HG03045 (cell line): ENCODE data around the gene ACOXL.

ENCODE experiments used
- ATAC-seq: cut with Tn5 transposase; IDR thresholded peaks from one replicate; pipeline ENCODE4 v1.9.1; 2021; ENCODE audit warnings: mild to moderate bottlenecking, moderate library complexity; ENCODE audit not compliant: unreplicated experiment

ACOXL gene

GRCh38 chr2:110819711-110820110 is 87.3 kb downstream of the ACOXL start:
- no peak for ATAC-seq

DNA sequence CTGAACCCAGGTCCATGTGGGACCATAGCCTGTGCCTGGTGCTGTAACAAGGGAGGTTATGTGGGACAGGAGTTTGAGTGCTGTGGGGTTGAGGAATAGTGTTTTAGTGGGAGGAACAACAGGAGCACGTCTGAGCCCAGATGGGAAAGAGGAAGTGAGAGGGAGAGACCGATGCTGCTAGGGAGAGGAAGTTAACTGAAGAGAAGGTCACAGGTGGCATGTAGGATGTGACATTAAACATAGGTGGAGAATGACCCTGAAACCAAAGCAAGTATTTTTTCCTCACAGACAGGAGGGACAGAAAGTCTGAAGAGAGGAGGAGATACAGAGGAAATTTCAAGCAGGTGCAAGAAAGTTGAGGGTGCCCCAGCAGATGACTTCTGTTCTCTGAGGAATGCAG is 87.8 kb downstream of the ACOXL start:
- no peak for ATAC-seq

- ATAC-seq: no peak
Observed at GRCh38 chr2:110823165-110823564, 90.8 kb downstream of the ACOXL start.

- no peak for ATAC-seq
Observed at GRCh38 chr2:110827511-110827910, 95.1 kb downstream of the ACOXL start.

DNA sequence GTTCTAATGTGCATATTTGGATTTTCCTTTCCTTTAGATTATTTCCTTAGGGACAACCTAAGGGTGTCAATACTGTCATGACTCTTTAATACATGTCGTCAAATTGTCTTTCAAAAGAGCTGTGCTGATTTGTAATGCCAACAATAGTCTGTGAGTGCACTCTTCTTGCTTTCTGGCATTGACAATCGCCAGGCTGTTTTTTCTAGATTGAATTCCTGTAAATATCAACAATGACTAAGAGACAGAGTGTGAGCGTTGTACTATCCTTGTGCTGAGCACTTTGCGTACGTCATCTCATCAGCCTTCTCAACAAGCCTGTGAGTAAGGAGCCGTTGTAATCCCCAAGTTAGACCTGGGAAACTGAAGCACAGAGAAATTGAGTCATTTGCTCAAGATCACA is 96.0 kb downstream of the ACOXL start:
- no peak for ATAC-seq

GRCh38 chr2:110829413-110830146 is 97.2 kb downstream of the ACOXL start:
- ATAC-seq: no peak

- no peak for ATAC-seq
Observed at GRCh38 chr2:110832740-110833139, 100.4 kb downstream of the ACOXL start.

DNA sequence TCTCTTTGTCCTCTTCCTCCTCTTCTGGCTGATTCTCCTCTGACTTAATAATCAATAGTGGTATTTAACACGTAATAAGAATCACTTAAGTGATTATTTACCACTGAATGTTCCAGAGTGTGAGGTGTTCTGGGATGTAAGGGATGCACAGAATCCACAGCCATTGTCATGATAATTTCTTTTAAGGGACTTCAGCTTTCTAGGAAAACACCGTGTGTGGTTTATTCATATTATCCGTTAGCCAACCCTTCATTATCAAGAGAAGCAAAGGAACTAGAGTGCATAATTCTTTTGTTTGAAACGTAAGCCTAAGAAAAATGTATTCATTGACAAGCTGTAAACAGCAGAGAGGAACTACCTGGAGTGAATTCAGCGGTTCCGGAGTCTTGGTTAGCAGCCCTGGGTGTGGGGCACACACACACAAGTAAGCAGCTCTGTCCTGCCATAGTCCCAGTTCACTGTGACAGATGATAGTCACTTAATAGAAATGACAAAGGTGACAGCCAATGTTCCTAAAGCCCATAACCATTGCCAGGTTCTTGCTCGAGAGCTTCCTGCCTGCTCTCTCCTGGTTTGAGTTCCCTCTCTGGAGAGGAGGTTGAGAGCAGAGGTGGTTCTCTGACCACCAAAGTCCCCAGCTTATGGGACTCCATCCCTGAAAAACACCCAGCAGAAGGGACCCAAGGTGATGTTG is 101.9 kb downstream of the ACOXL start:
- no peak for ATAC-seq

DNA sequence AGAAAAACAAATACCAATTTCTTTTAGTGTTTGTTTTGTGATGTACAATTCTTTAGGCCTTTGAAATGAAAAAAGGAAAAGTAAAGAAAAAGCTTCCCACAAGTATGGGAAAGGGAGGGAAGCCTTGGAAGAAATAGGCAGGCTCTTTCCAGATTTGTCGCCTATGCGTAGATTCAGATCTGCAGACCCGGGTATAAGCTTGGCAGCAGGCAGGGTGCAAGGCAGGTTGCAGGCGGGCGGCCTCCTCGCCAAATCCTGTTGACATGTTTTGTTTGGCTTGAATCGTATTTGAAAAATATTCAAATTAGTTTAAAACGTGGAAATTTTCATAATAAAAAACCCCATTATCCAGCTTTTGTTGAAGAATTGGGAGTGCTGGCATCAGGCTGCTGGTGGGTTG is 104.3 kb downstream of the ACOXL start:
- no peak for ATAC-seq

GRCh38 chr2:110837446-110838409 is 105.4 kb downstream of the ACOXL start:
- no peak for ATAC-seq

DNA sequence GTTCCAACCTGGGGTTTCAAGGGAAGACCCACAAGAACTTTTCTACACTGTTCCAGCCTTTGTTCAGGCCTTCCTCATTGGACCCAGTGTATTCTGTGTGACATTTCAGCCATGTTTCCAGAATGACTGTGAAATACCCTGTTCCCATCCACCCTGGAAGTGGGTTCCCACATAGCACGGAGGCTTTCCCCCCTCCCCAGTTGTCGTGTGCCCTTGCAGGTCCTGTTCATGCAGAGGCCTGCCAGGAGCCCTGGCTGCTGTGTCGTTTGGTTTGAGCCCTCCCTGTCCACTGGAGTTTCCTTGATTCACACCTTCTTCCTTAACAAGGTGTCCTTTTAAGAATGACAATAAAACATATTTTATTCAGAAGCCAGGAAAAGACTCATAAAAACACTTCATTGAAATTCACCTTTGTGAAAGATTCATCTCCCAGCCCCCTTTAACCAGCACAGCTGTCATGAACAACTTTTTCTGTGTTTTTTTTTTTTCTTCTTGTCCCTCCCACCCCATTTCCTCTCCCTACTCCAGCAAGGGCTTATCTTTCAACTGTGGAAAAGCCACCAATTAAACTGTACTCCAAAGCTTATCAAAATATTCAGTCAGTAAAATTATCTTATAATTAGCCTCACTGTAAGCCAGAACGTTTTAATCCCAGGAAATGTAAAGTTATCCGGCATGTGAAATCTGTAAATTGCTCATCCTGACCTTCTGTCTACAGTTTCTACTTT is 106.4 kb downstream of the ACOXL start:
- ATAC-seq: no peak

DNA sequence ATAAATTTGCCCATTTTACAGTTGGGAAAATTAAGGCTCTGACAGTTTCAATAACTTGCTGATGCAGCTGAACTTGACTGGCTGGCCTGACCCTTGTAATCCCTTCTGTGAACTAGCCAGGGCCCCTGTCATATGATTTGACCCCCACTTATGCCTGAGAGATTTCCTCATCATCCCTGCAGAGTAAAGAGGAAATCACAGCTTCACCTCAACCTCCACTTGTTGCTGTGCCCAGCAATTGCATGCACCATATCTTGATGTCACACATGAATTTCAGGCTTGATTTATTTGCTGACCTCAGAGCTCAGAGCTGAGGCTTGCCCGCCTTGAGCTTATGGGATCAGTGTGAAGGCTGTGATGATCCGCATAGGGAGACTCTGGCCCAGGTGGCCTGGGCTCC is 108.1 kb downstream of the ACOXL start:
- ATAC-seq: no peak

DNA sequence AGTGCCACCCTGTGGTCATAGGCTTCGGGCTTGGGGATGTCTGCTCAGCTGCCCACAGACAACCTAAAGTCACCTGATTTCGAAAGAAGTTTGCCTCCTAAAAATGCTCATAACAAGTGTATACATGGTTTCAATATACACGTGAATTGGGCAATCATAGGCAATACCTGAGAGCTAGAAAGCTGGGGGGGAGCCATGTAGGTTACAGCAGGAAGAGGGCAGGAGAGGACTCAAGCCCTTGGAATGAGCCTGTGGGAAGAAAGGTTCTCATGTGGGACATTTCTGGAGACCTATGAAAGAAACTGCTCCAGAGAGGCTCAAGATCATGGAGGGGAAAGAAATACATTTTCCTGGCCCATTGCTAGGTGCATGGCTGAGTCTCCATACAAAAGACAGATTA is 109.7 kb downstream of the ACOXL start:
- ATAC-seq: no peak

DNA sequence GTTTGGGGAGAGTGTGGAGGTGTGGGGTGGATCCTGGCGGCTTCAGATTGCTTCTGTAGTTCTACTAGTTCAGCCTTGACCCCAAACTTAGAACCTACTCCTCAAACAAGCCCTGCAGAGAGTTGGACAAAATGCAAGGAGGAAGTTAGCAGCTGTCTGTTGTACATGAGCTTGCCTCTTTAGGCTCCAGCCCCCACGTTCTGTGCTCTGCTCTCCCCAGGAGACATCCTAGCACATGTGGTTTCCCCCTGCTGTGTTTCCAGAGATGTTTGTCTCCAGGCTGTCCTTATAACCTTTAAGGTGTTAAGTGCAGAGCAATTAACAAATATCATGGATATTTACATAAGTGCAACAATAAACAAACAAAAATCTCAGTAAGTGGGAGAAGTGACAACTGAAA is 111.1 kb downstream of the ACOXL start:
- no peak for ATAC-seq

GRCh38 chr2:110843959-110844510 is 111.7 kb downstream of the ACOXL start:
- ATAC-seq: no peak

DNA sequence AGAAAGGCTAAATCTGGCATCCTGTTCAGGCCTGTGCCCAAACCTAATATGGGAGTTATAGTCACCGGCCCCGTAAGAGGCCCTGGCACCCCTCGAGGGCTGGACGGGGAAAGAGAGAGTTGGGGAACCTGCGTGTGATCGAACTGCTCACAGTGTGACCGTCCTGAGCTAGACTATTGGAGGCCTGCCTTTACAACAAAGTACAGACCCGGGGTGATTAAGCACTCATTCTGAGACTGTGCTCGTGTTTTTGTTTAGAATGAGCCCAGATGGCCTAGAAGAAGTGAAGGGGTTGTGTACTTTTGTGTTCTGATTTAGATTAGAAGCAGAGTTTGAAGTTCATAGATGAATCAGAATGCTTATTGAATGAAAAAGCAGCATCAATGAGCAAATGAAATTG is 115.3 kb downstream of the ACOXL start:
- ATAC-seq: no peak

- ATAC-seq: no peak
Observed at GRCh38 chr2:110848071-110848470, 115.7 kb downstream of the ACOXL start.

DNA sequence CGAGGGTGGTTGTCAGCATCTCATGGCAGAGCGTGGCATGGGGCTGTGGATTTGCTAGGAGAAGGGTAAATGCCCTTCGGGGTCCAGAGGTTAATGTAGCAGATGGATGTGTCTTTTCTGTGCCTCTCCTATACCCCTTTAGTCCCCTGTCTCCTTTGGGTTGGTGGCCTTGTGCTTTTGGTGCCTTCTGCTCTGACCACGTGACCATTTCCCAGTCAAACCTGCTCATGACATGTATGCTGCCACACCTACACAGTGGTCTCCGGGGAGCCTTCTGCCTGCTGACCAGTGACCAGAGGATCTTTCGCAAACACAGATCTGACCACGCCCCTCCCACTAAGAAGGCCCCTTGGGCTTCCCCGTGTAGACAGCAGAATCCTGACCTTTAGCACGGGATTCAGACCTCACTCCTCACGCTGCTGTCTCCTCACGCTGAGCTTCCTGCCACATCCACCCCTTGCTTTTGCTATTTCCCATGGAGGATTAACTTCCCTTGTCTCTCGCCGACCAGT is 116.2 kb downstream of the ACOXL start:
- ATAC-seq: no peak

GRCh38 chr2:110851531-110851930 is 119.2 kb downstream of the ACOXL start:
- ATAC-seq: no peak

GRCh38 chr2:110852051-110852450 is 119.7 kb downstream of the ACOXL start:
- ATAC-seq: no peak
